ENCODE data around the gene ATP8A2.

GRCh38 chr13:25659091-25659795 lies 287.5 kb downstream of the ATP8A2 start:
- TF ChIP-seq CTCF (IDR thresholded peaks at IDR 0.05; ENCODE audit: control extremely low read depth in 1 of 3, insufficient read depth in 1 of 3, low read depth in 1 of 3, low read length in 3 of 3) (no peak), SUZ12 (IDR thresholded peaks at IDR 0.05; ENCODE audit: low read length) (no peak), TAF1 (IDR thresholded peaks at IDR 0.05; ENCODE audit: low read depth, low read length) (no peak), POLR2AphosphoS5 (IDR thresholded peaks at IDR 0.05; ENCODE audit: low read depth, low read length) (no peak)

Measured in H1 (cell line).